Muscle layer of duodenum (tissue), 2 donors: ENCODE measurements around the gene ETFA.

ENCODE experiments used
- H3K27ac ChIP-seq: one replicate; pipeline ENCODE4 v1.7.0; 2013; ENCODE audit warnings: mild to moderate bottlenecking, low read length
- H3K27me3 ChIP-seq: one replicate; pipeline ENCODE4 v1.7.0; 2013; ENCODE audit warnings: low read depth, mild to moderate bottlenecking, control low read depth, low read length
- H3K36me3 ChIP-seq, 2 donors: one replicate each; pipeline ENCODE4 v1.7.0; 2013; ENCODE audit warnings: low read length in 2 of 2, control low read depth in 1 of 2, mild to moderate bottlenecking in 1 of 2; ENCODE audit not compliant: insufficient read depth in 2 of 2, control insufficient read depth in 1 of 2
- H3K4me1 ChIP-seq, 2 donors: one replicate each; pipeline ENCODE4 v1.7.0; 2013; ENCODE audit warnings: low read length in 2 of 2, mild to moderate bottlenecking in 2 of 2, control low read depth in 1 of 2, moderate library complexity in 1 of 2; ENCODE audit not compliant: insufficient read depth in 2 of 2, control insufficient read depth in 1 of 2
- H3K4me3 ChIP-seq, 2 donors: one replicate each; pipeline ENCODE4 v1.7.0; 2013; ENCODE audit warnings: low read length in 2 of 2, low read depth in 1 of 2, mild to moderate bottlenecking in 1 of 2
- H3K9me3 ChIP-seq, 2 donors: one replicate each; pipeline ENCODE4 v1.7.0; 2013; ENCODE audit warnings: low read length in 2 of 2, control low read depth in 1 of 2, mild to moderate bottlenecking in 1 of 2; ENCODE audit not compliant: control insufficient read depth in 1 of 2
- donor health status: healthy.

ETFA gene

GRCh38 chr15:76333309-76333708 lies 22.0 kb upstream of the ETFA start:
- H3K4me1 ChIP-seq = peaks cover 0 to 10% of the 10 kb centered on the region in 2 donors
- no peaks in the 10 kb centered on the region for H3K36me3 ChIP-seq
- peaks cover 15% of the 10 kb centered on the region for H3K27me3 ChIP-seq
- H3K27ac ChIP-seq = no peak overlapping the region
- no peak overlapping the region for H3K4me3 ChIP-seq
- no peaks in the 10 kb centered on the region for H3K9me3 ChIP-seq

GRCh38 chr15:76332796-76333195 lies 21.5 kb upstream of the ETFA start:
- no peak overlapping the region for H3K4me3 ChIP-seq
- H3K27me3 ChIP-seq = peaks cover 13% of the 10 kb centered on the region
- peaks cover 0 to 10% of the 10 kb centered on the region in 2 donors for H3K4me1 ChIP-seq
- H3K27ac ChIP-seq = no peak overlapping the region
- no peaks in the 10 kb centered on the region for H3K9me3 ChIP-seq
- H3K36me3 ChIP-seq = no peaks in the 10 kb centered on the region

GRCh38 chr15:76330080-76330680 lies 18.9 kb upstream of the ETFA start:
- Histone ChIP-seq H3K36me3 (no peaks in the 10 kb centered on the region), H3K27ac (no peak overlapping the region), H3K27me3 (peaks cover 2% of the 10 kb centered on the region)

GRCh38 chr15:76328958-76329357 lies 17.7 kb upstream of the ETFA start:
- Histone ChIP-seq H3K36me3 (no peaks in the 10 kb centered on the region), H3K4me3 (no peak overlapping the region), H3K27ac (no peak overlapping the region), H3K9me3 (no peaks in the 10 kb centered on the region), H3K4me1 (no peaks in the 10 kb centered on the region), H3K27me3 (no peaks in the 10 kb centered on the region)

More at GRCh38 chr15:76330080-76330680, 18.9 kb upstream of the ETFA start:
- Histone ChIP-seq H3K9me3 (no peaks in the 10 kb centered on the region), H3K4me3 (no peak overlapping the region), H3K4me1 (peaks cover 0 to 2% of the 10 kb centered on the region in 2 donors)

- no peak overlapping the region for H3K27ac ChIP-seq
- no peaks in the 10 kb centered on the region for H3K27me3 ChIP-seq
- no peaks in the 10 kb centered on the region for H3K9me3 ChIP-seq
- no peaks in the 10 kb centered on the region for H3K36me3 ChIP-seq
- no peak overlapping the region for H3K4me3 ChIP-seq
- H3K4me1 ChIP-seq = no peaks in the 10 kb centered on the region
These were observed 16.9 kb upstream of the ETFA start for GRCh38 chr15:76328106-76328696.

- Histone ChIP-seq H3K4me1 (no peaks in the 10 kb centered on the region), H3K27ac (no peak overlapping the region), H3K36me3 (no peaks in the 10 kb centered on the region), H3K27me3 (no peaks in the 10 kb centered on the region), H3K9me3 (no peaks in the 10 kb centered on the region), H3K4me3 (no peak overlapping the region)
These were observed 16.2 kb upstream of the ETFA start for GRCh38 chr15:76327191-76328105.

GRCh38 chr15:76325704-76326103 lies 14.4 kb upstream of the ETFA start:
- H3K36me3 ChIP-seq = no peaks in the 10 kb centered on the region
- no peak overlapping the region for H3K4me3 ChIP-seq
- H3K4me1 ChIP-seq = no peaks in the 10 kb centered on the region
- H3K27me3 ChIP-seq = no peaks in the 10 kb centered on the region
- H3K9me3 ChIP-seq = no peaks in the 10 kb centered on the region
- H3K27ac ChIP-seq = no peak overlapping the region

GRCh38 chr15:76324066-76324465 lies 12.8 kb upstream of the ETFA start:
- no peak overlapping the region for H3K27ac ChIP-seq
- no peaks in the 10 kb centered on the region for H3K27me3 ChIP-seq
- no peaks in the 10 kb centered on the region for H3K36me3 ChIP-seq
- H3K4me1 ChIP-seq = no peaks in the 10 kb centered on the region
- H3K4me3 ChIP-seq = no peak overlapping the region
- H3K9me3 ChIP-seq = no peaks in the 10 kb centered on the region

GRCh38 chr15:76321602-76322001 lies 10.3 kb upstream of the ETFA start:
- Histone ChIP-seq H3K27me3 (no peaks in the 10 kb centered on the region), H3K36me3 (no peaks in the 10 kb centered on the region), H3K4me1 (no peaks in the 10 kb centered on the region), H3K27ac (no peak overlapping the region), H3K4me3 (no peak overlapping the region), H3K9me3 (no peaks in the 10 kb centered on the region)

GRCh38 chr15:76321171-76321570 lies 9.9 kb upstream of the ETFA start:
- Histone ChIP-seq H3K36me3 (no peaks in the 10 kb centered on the region), H3K9me3 (no peaks in the 10 kb centered on the region), H3K4me3 (no peak overlapping the region), H3K27me3 (no peaks in the 10 kb centered on the region), H3K4me1 (no peaks in the 10 kb centered on the region), H3K27ac (no peak overlapping the region)

- no peaks in the 10 kb centered on the region for H3K9me3 ChIP-seq
- no peaks in the 10 kb centered on the region for H3K27me3 ChIP-seq
- H3K27ac ChIP-seq = no peak overlapping the region
- no peaks in the 10 kb centered on the region for H3K36me3 ChIP-seq
- H3K4me1 ChIP-seq = no peaks in the 10 kb centered on the region
- H3K4me3 ChIP-seq = no peak overlapping the region
These were observed 8.7 kb upstream of the ETFA start for GRCh38 chr15:76320012-76320411.
